Liver (tissue), 3 donors: Measurements from ENCODE around the gene SEMA7A.

Experiments used
- CTCF ChIP-seq: fragments of 150-350 bp; IDR thresholded peaks from 2 replicates; pipeline ENCODE4 v1.5.1; 2017; ENCODE audit warnings: improper control_type of control experiment, low read depth, low read length; ENCODE audit not compliant: missing input control
- GABPA ChIP-seq, 2 donors: IDR thresholded peaks in 1 of 2; conservative IDR thresholded peaks in 1 of 2; 2 replicates each; pipeline ENCODE4 v1.6.1; 2016; ENCODE audit warnings: antibody characterized with exemption in 2 of 2, mild to moderate bottlenecking in 1 of 2, moderate library complexity in 1 of 2
- HNF4A ChIP-seq, 2 donors: conservative IDR thresholded peaks; 2 replicates each; pipeline ENCODE4 v1.6.1; 2016; ENCODE audit warnings: antibody characterized with exemption in 2 of 2, mild to moderate bottlenecking in 2 of 2
- JUND ChIP-seq, 2 donors: IDR thresholded peaks; 2 replicates each; pipeline ENCODE4 v1.6.1; 2016; ENCODE audit warnings: antibody characterized with exemption in 2 of 2
- REST ChIP-seq: IDR thresholded peaks from 2 replicates; pipeline ENCODE4 v1.6.1; 2016; ENCODE audit warnings: antibody characterized with exemption, mild to moderate bottlenecking
- SP1 ChIP-seq: IDR thresholded peaks from 2 replicates; pipeline ENCODE4 v1.6.1; 2018; ENCODE audit warnings: antibody characterized with exemption, mild to moderate bottlenecking
- TAF1 ChIP-seq: conservative IDR thresholded peaks from 2 replicates; pipeline ENCODE4 v1.6.1; 2016; ENCODE audit warnings: antibody characterized with exemption, mild to moderate bottlenecking
- YY1 ChIP-seq: IDR thresholded peaks from 2 replicates; pipeline ENCODE4 v1.6.1; 2016; ENCODE audit warnings: antibody characterized with exemption, mild to moderate bottlenecking
- ZBTB33 ChIP-seq: IDR thresholded peaks from 2 replicates; pipeline ENCODE4 v1.6.1; 2016; ENCODE audit warnings: antibody characterized with exemption
- donor health status: healthy.
- donor health status: healthy.

GRCh38 chr15:74409225-74409624, 24.5 kb downstream of the SEMA7A start:
- no peak for TF ChIP-seq CTCF
- no peak for TF ChIP-seq JUND (IDR thresholded peaks at IDR 0.05)
- TF ChIP-seq YY1: no peak
- TF ChIP-seq SP1: no peak
- TF ChIP-seq GABPA (IDR thresholded peaks at IDR 0.05 in 1 of 2, conservative IDR thresholded peaks at IDR 0.05 in 1 of 2): no peak
- no peak for TF ChIP-seq HNF4A (conservative IDR thresholded peaks at IDR 0.05)
- TF ChIP-seq REST: no peak
- TF ChIP-seq TAF1: no peak
- no peak for TF ChIP-seq ZBTB33
